SK-N-MC (cell line): ENCODE results near the gene KMT5B.

Experiments
- EZH2 ChIP-seq: fragments of 200-600 bp; sonication (generic); IDR thresholded peaks from one replicate; pipeline ENCODE4 v1.6.1; 2017; ENCODE audit warnings: antibody characterized with exemption
- POLR2AphosphoS5 ChIP-seq: IDR thresholded peaks from 2 replicates; pipeline ENCODE4 v1.6.1; 2012; ENCODE audit warnings: mild to moderate bottlenecking, low read depth, low read length, borderline replicate concordance

DNA sequence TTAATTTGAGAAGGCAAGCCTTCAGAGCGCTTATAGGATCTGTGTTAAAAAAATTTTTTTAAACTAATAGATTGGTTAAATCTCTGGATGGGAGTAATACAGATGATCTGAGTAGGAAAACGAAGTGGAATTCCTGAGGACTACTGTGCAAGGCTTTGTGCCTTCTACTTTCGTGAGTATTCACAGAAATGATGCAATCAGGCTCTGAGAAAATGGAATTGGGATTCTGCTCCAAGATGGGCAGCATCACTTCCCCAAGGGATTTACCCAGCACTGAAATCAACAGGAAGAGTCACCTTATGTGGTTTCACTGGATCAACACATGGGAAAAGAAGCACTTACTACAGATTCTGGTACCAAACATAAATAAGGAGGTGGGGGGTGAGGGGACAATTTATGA is 12.5 kb downstream of the KMT5B start:
- TF ChIP-seq POLR2AphosphoS5 (no peak), EZH2 (no peak)
